HUES64 (cell line): Measurements from ENCODE around the gene CYB561A3.
A peak's percentile ranks its signal among the peaks of the same experiment; 100 is the strongest.

Experiments
- H3K27ac ChIP-seq: 2 replicates; pipeline ENCODE4 v1.7.0; 2013; ENCODE audit warnings: low read depth, low read length, inconsistent platforms
- H3K27me3 ChIP-seq: 2 replicates; pipeline ENCODE4 v1.6.1; 2013; ENCODE audit warnings: mild to moderate bottlenecking, low read length; ENCODE audit not compliant: insufficient read depth
- H3K36me3 ChIP-seq: 2 replicates; pipeline ENCODE4 v1.6.1; 2013; ENCODE audit warnings: mild to moderate bottlenecking, low read length; ENCODE audit not compliant: insufficient read depth
- H3K4me1 ChIP-seq: 2 replicates; pipeline ENCODE4 v1.6.1; 2013; ENCODE audit warnings: mild to moderate bottlenecking, low read length, moderate library complexity; ENCODE audit not compliant: insufficient read depth
- H3K4me3 ChIP-seq: 2 replicates; pipeline ENCODE4 v1.5.1; 2013; ENCODE audit warnings: mild to moderate bottlenecking, low read length, moderate library complexity
- H3K9ac ChIP-seq: 2 replicates; pipeline ENCODE4 v1.6.1; 2013; ENCODE audit warnings: mild to moderate bottlenecking, low read depth, low read length
- H3K9me3 ChIP-seq: 2 replicates; pipeline ENCODE4 v1.6.1; 2013; ENCODE audit warnings: low read depth, low read length; ENCODE audit not compliant: insufficient read depth
- WGBS: fragments of 150-250, 120-280 bp; methylation state at CpG from one replicate; pipeline ENCODE4 v1.1.7; 2013; ENCODE audit warnings: missing lambda C conversion rate; 5-methylcytosine and 5-hydroxymethylcytosine counted together

CYB561A3 gene

GRCh38 chr11:61332797-61333549 is 28.7 kb downstream of the CYB561A3 start, which contains the start of the genes DDB1 and TKFC:
Gene DDB1, minus strand, starts transcription at chr11:61333105. Its CDS starts 137 bp downstream, at chr11:61332968.
Gene TKFC, plus strand, starts transcription at chr11:61333228. Its CDS starts 1,501 bp downstream, at chr11:61334729.
- under 1% methylated on average over 80 of the region's 81 CpGs for WGBS
- H3K27me3 ChIP-seq, result no peaks in the 10 kb centered on the region
- H3K9me3 ChIP-seq, result no peaks in the 10 kb centered on the region
- peaks cover 17% of the 10 kb centered on the region; the same call in 1 of the 2 replicates for H3K4me1 ChIP-seq
- peak within 1 kb of the TSS; percentile 87 for H3K27ac ChIP-seq
- H3K36me3 ChIP-seq, result peaks cover 29% of the 10 kb centered on the region
- H3K9ac ChIP-seq, result peak within 1 kb of the TSS; percentile 97
- peak within 1 kb of the TSS; percentile 84 for H3K4me3 ChIP-seq

GRCh38 chr11:61332281-61332796 is 29.3 kb downstream of the CYB561A3 start:
- WGBS, result 2% methylated on average over 24 of the region's 24 CpGs
- Histone ChIP-seq H3K9ac (peak overlapping the region; percentile 97), H3K36me3 (peaks cover 36% of the 10 kb centered on the region), H3K9me3 (no peaks in the 10 kb centered on the region), H3K27me3 (no peaks in the 10 kb centered on the region), H3K27ac (peak overlapping the region; percentile 86), H3K4me1 (peaks cover 17% of the 10 kb centered on the region; the same call in 1 of the 2 replicates), H3K4me3 (peak overlapping the region; percentile 84)

GRCh38 chr11:61331651-61332050 is 30.0 kb downstream of the CYB561A3 start:
- Histone ChIP-seq H3K36me3 (peaks cover 42% of the 10 kb centered on the region), H3K4me1 (peaks cover 17% of the 10 kb centered on the region; the same call in 1 of the 2 replicates), H3K27me3 (no peaks in the 10 kb centered on the region), H3K9me3 (no peaks in the 10 kb centered on the region), H3K4me3 (peak overlapping the region; percentile 84), H3K9ac (peak overlapping the region; percentile 97), H3K27ac (peak overlapping the region; percentile 86; the same call in 1 of the 2 replicates)
- WGBS, result 85% methylated on average over 6 of the region's 6 CpGs

- Histone ChIP-seq H3K9ac (0 out of 2 replicates have a peak overlapping the region, but pooled peaks have one; percentile 18), H3K27me3 (no peaks in the 10 kb centered on the region), H3K9me3 (no peaks in the 10 kb centered on the region), H3K36me3 (peaks cover 60% of the 10 kb centered on the region), H3K4me1 (peaks cover 12% of the 10 kb centered on the region; the same call in 1 of the 2 replicates), H3K27ac (no peak overlapping the region), H3K4me3 (no peak overlapping the region)
- WGBS, result 97% methylated on average over 4 of the region's 4 CpGs
These were observed 31.8 kb downstream of the CYB561A3 start for GRCh38 chr11:61329871-61330270.

GRCh38 chr11:61328351-61328750 is 33.3 kb downstream of the CYB561A3 start:
- 95% methylated on average over 9 of the region's 9 CpGs for WGBS
- no peak overlapping the region for H3K27ac ChIP-seq
- H3K9me3 ChIP-seq, result no peaks in the 10 kb centered on the region
- H3K36me3 ChIP-seq, result peaks cover 74% of the 10 kb centered on the region
- no peak overlapping the region for H3K4me3 ChIP-seq
- H3K9ac ChIP-seq, result no peak overlapping the region
- peaks cover 6% of the 10 kb centered on the region; the same call in 1 of the 2 replicates for H3K4me1 ChIP-seq
- no peaks in the 10 kb centered on the region for H3K27me3 ChIP-seq

- no peak overlapping the region for H3K27ac ChIP-seq
- H3K36me3 ChIP-seq, result peaks cover 81% of the 10 kb centered on the region
- no peaks in the 10 kb centered on the region for H3K9me3 ChIP-seq
- no peaks in the 10 kb centered on the region for H3K27me3 ChIP-seq
- H3K4me3 ChIP-seq, result no peak overlapping the region
- peaks cover 6% of the 10 kb centered on the region; the same call in 1 of the 2 replicates for H3K4me1 ChIP-seq
- no peak overlapping the region for H3K9ac ChIP-seq
These were observed 34.0 kb downstream of the CYB561A3 start for GRCh38 chr11:61327669-61328071.

- Histone ChIP-seq H3K9ac (no peak overlapping the region), H3K4me1 (no peaks in the 10 kb centered on the region), H3K9me3 (no peaks in the 10 kb centered on the region), H3K4me3 (no peak overlapping the region), H3K27me3 (no peaks in the 10 kb centered on the region), H3K27ac (no peak overlapping the region), H3K36me3 (peaks cover 96% of the 10 kb centered on the region)
- 100% methylated on average over 2 of the region's 2 CpGs for WGBS
These were observed 35.9 kb downstream of the CYB561A3 start for GRCh38 chr11:61325649-61326414.

- peaks cover 90% of the 10 kb centered on the region for H3K36me3 ChIP-seq
- H3K27me3 ChIP-seq, result no peaks in the 10 kb centered on the region
- 96% methylated on average over 2 of the region's 2 CpGs for whole genome bisulfite sequencing
- no peak overlapping the region for H3K27ac ChIP-seq
- no peak overlapping the region for H3K4me3 ChIP-seq
- H3K4me1 ChIP-seq, result no peaks in the 10 kb centered on the region
- H3K9ac ChIP-seq, result no peak overlapping the region
- H3K9me3 ChIP-seq, result no peaks in the 10 kb centered on the region
These were observed 46.4 kb downstream of the CYB561A3 start for GRCh38 chr11:61315260-61315659.

GRCh38 chr11:61310749-61311148 is 50.9 kb downstream of the CYB561A3 start:
- Histone ChIP-seq H3K4me1 (no peaks in the 10 kb centered on the region), H3K4me3 (no peak overlapping the region), H3K36me3 (peaks cover 99% of the 10 kb centered on the region), H3K27me3 (no peaks in the 10 kb centered on the region), H3K9ac (no peak overlapping the region), H3K9me3 (no peaks in the 10 kb centered on the region), H3K27ac (no peak overlapping the region)
- 98% methylated on average over 8 of the region's 8 CpGs for WGBS

GRCh38 chr11:61309739-61310138 is 51.9 kb downstream of the CYB561A3 start:
- peaks cover 99% of the 10 kb centered on the region for H3K36me3 ChIP-seq
- H3K27ac ChIP-seq, result no peak overlapping the region
- WGBS, result 94% methylated on average over 7 of the region's 7 CpGs
- H3K27me3 ChIP-seq, result no peaks in the 10 kb centered on the region
- H3K9me3 ChIP-seq, result no peaks in the 10 kb centered on the region
- H3K4me3 ChIP-seq, result no peak overlapping the region
- no peak overlapping the region for H3K9ac ChIP-seq
- H3K4me1 ChIP-seq, result no peaks in the 10 kb centered on the region

- peaks cover 96% of the 10 kb centered on the region for H3K36me3 ChIP-seq
- no peaks in the 10 kb centered on the region for H3K27me3 ChIP-seq
- no peak overlapping the region for H3K4me3 ChIP-seq
- H3K27ac ChIP-seq, result no peak overlapping the region
- no peaks in the 10 kb centered on the region for H3K9me3 ChIP-seq
- H3K9ac ChIP-seq, result no peak overlapping the region
- no peaks in the 10 kb centered on the region for H3K4me1 ChIP-seq
- WGBS, result 98% methylated on average over 2 of the region's 4 CpGs
These were observed 52.5 kb downstream of the CYB561A3 start for GRCh38 chr11:61309141-61309540.
